Superior temporal gyrus (tissue), 1 donor: Measurements from ENCODE around the gene PAX5.

Source experiments
- DNase-seq: peaks from one replicate; pipeline ENCODE4 v3.0.0-alpha.2; 2016; ENCODE audit errors: extremely low spot score

The PAX5 gene

DNA sequence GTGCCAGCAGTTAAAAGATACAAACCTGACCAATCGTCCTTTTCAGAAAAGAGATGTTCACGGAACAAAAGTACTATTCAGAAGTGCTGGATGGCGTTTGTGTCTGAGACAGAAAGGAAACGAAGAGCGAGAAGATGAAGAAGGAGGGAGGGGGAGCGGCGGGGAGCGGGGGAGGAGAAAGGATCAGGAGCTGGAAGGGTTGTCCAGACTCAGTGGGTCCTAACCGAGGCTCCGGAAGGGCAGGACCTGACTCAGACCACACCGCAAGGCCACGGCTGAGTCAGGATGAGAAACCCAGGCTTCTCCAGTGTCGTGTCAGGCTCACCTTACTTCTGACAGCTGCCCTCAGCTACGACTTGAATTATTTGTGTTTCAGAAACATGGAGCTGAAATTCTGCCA, 46.2 kb downstream of the PAX5 start:
- no peak for DNase-seq

DNA sequence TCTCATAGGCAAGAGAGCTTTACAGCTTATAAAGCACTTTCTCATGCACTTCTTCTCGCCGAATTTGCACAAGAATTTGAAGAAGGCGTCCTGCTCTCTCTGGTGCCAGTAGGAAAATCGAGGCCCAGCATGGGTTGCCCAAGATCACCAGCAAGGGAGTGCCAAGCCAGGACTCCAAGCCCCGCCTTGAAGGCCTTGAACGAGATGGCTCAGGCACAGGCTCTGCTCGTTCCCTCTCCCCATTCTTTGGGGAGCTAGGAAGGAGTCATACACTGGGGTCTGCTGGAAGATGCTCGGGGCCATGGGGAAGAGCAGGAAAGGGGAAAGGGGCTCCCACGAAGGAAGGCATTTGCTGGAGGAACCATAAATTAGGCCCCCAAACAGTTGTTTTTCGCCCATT, 46.7 kb downstream of the PAX5 start:
- no peak for DNase-seq

DNA sequence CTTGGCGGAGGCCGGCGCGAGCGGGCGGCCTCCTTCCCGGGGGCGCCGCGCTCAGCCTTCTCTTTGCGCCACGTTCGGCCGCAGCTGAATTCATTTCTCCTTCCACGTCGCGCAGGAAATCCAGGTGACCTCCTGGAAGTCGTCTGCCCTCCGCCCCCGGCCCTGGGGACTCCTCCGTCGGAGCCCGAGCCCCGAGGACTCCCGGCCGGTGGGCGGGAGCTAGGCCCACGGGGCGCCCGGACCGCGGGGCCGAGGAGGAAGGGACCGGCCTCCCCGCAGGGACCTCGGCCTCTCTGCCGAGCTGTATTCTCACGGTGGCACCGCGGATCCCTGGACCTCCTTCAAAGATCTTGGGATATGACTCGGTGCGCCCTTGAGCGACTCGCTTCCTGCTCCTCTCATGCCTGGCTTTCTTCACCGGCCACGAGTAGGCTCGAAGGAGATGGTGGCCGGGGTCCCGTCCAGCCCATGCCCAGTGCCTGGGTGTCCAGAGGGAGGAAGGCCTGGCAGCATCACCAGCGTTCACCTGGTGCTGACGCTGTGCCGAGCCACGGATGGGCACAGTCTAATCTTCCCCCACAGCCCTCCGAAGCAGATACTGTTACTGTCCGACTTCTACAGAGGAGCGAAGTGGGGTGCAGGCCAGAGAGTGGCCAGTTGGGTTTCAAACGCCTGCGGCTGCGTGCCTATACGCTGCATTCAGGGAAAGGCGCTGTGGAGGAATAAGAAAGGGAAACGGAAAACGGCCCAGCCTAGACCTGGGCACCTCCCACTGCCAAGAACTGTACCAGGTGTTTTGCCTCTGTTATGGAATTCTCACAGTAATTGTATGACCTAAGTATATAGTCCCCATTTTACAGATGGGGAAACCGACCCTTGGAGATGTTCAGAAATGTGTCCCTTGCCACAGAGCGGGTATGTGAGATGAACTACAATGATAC, 47.3 kb downstream of the PAX5 start:
- DNase-seq = no peak

DNA sequence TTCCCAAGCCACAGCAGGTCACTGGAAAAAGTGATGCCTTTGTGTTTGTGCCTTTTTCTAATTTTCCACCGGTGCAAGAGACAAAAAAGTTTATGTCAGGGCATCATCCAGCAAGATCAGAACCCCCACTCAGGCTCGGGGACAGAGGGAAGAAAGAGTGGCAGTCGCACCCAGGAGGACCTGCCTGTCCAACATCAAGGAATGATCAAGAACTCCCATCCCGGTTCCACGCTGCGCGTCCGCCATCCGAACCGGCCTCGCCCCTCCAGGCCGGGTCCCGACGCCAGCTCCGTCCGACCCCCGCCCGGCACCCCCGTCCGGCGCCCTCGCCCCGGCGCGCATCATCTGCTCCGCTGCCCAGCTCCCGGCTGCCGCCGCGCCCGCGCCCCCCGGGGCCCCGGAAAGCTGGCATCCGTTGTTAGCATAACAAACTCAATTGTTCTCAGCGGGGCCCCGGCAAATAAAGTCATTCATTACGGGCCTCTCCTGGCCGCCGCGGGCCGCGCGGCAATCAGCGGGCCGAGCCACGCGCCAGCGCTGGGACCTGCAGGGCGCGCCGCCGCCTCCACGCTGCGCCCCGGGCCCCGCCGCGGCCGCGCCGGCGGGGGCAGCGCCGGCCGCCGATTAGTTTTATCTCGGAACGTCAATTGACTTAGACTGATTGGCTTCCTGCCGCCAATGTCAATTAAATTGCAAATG, 48.1 kb downstream of the PAX5 start:
- DNase-seq = no peak

DNA sequence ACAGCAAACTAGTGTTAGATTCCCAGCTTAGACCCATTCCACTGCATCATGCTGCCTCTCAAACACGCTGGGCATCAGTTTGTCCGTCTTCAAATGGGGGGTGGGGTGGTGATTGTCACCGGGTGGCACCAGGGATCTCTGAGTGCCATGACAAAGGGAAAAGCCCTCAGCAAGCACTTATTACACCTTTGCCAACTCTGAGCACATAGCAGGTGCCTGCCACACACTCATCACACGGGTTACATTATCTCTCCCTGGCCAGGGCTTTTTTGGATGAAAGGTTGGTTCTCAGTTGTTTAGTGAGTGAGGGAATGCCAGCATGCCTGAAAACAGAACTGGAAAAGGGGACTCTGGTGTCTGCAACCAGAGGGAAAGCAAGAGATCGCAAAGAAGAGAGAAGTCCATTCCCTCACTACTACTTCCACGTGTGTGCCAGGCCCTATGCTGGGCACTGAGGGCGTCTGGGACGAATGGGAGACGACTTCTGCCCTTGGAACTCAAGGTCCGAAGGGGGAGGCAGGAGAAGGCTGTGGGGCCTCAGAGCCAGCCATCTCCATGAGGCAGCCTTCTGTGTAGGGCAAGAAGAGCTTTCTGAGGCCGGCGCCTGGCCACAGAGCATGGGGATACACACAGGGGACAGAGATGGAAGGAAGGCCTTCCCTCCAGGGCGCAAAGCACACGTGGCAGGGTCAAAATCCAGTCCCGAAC, 48.9 kb downstream of the PAX5 start:
- no peak for DNase-seq

DNA sequence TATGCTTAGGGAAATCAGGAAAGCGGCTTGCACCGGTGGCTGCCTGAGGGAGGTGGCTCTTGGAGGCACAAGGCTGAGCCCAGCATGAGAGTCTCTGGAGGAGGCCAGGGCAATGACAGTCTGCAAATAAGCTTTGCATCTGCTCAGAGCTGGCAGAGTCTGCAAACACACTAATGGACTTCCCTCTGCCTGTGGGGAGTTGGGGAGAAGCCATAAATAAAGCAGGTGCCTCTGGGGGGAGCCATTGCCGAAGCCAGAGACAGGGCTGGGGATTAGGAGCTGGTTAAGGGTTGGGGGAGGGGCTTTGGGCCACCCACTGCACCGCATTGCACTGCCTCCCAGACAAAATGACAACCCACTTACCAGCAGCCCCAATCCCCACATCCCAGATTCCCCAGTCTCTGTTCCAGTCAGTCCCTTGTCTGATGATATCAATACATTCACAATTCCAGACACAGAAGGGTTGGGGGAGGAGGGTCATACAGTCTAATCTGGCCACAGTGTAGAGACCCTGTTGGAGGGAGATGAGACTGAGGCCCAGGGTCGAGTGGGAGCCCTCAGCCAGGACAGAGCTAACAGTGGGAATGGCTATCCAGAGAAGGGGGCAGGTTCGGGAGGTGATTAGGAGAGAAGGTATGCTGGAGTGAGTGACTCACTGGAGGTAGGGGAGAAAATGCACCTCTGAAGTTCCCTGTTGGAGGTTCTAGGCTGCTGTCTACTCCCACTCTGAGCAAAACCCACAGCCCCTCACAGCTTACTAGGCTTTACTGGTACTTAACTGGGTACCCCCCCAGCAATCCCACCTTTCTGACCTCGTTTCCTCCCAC, 53.7 kb downstream of the PAX5 start:
- no peak for DNase-seq

DNA sequence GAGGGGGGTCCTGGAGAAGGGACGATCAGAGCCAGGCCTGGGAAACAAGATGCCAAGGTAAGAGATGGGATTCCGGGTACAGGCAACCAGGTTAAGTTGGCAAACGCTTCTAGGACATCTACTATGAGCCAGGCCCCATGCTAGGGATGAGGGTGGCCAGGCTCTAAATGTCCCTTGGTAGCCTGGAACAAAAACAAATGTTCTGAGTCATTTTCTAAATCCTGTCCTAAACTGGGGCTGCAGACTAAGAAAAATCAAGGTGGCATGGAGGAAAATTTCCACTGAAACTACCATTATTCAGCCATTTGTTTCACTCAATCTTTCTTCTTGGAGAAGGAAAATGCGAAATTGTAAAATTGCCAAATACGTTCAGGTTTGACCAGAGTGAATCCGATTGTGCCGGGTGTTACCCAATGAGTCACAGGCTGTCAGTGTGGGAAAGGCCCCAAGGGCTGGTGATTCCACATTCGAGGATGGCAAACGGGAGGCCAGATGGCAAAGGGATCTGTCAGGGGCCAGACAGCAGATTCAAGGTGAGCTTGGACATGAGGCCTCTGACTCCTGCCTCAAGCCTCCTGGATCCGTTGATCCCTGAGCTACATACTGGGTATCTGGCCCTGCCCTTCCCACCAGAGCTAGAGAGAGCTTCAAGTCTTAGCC, 57.6 kb downstream of the PAX5 start:
- DNase-seq = no peak

DNA sequence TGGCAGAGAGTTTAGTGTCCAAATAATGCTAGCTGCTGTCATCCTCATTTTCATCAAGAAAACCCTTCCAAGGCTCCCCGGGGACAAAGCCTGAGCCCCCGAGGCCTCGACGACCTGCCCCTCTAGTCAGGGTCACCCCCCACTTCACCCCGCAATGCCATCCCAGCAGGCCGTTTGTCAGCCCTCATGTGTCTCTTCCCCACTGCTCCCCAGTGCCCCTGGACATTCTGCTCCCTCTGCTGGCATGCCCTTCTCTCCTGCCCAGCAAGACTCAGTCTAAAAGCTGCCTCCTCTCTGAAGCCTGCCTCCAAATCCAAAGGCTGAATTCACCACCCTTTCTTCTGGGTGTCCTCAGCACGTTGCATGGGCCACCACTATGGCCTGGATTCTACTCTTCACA, 59.3 kb downstream of the PAX5 start:
- no peak for DNase-seq

DNA sequence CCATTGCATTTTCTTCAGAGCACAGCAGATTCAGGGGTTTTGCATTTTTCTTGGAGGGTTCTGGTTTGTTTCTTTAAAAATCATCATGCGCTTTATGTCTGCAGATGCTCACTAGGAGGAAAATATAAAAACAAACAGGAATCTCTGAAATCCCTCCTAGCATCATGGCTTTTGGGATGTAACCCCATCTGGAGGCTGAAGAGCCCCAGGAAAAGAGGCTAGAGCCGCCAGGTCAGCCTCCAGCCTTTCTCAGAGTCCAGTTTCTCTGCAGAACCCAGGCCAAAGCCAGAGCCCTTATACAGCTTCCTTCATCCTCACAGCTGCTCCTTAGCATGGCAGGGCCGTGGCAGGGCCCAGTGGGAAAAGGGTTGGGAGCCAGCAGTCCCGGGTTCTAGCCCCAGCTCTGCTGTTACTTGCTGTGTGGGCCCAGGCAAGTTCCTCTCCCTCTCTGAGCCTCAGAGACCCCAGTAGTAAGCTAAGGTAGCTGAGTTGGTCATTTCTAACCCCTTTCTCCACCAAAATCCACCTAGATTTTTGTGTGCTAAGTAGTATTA, 62.1 kb downstream of the PAX5 start:
- DNase-seq = no peak

DNA sequence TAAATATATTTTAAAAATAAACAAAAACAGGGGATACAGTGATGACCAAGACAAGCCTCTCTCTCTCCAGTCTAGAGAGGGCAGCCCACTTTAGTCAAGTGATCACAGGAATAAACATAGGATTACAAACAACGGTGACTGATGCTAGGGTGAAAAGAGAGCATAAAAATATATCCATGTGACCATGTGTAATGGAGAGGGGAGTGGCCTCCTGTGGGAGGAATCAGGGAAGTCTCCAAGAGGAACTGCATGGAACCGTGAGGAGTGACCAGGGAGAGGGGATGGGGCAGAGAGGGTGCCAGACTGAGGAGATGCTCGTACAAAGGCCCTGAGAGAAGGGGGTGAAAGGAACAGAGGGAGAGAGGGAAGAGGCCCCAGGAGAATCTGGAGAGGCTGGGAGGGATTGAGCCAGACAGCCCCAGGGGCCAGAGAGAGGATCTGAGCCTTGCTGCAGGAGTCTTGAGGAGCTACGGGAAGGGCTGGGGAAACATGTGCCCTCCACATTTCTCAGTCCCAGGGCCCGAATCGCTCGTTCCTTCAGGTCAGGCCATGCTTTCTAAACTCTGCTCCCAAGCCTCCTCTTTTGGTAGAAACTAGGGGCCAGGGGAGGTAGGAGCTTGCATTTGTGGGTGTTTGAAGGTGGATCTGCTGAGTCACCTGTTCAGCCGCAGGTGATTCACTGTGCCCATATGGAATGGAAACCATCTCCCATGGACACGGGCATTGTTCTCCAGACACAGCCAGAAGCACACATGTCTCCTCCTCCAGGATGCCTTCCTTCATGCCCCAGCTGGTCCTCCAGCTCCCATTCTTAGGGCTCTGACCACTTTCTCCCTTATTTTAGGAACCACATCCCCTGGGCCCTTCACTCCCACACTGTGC, 63.8 kb downstream of the PAX5 start:
- DNase-seq = no peak

DNA sequence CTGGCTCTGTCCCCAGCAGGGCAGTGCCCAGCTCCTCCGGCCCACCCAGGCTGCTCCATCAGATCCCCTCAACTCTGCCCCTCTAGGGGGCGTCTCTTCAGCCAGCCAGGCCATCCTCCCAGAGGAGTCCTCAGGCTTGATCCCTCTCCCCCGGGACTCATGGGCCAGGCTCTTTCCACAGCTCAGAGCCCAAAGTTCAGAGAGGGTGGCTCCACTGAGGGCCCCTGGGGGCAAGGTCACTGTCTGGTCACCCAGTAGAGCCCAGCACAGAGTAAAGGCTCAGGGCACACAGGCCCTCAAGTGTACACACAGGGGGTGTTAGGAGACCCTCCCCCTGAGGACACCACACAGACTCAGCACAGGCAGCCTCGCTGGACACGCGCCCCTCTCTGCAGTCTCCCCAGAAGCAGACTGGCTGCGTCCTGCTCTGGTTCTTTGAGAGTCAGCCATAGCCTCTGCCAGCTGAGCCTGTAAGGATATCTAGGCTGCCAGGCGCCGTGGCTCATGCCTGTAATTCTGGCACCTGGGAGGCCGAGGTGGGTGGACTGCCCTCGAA, 64.8 kb downstream of the PAX5 start:
- no peak for DNase-seq

DNA sequence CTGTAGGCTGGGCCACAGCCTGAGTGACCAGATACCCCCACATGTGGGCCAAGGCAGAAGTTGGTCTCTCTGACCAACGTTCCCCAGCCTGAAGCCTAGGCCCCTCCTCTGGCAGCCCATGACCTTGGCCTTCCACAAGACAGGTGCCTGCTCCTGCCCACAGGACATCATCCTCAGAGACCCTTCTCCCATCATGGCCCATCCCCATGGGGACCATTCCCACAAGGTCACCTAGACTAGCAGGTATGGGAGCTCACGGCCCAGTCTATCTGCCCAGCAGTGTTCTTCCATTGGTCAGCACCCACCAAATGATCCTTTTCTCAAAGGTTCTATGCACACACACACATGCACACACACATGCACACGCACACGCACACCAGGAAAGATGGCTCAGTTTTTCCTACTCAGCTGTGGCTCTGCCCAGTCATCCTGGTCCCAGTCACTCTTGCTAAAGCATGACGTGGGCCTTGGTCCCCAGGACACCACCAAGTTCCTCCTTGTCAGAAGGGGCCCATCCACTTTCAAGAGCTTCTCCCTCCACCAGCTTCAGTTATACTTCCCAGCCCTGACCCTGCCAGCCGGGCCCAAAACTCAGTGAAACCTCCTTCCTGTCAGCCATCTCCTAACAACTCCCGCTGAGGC, 65.4 kb downstream of the PAX5 start:
- no peak for DNase-seq

DNA sequence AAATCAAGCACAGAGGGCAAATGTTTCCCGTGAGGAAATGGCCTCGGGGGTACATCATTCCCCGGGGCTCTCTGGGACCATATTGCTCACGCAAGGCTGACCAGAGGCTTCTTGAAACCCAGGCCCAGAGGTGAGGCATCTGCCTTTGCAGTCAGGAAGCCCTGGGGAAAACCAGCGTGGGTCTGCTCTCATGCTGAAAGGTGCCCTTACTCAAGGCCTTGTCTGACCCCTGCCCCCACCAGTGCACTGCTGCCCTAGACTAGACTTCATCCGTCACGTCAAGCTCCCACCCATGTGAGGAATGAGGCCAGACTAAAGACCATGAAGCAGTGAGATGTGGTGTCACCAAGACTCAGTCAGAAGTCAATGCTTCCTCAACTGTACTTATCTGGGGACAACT, 66.1 kb downstream of the PAX5 start:
- no peak for DNase-seq

DNA sequence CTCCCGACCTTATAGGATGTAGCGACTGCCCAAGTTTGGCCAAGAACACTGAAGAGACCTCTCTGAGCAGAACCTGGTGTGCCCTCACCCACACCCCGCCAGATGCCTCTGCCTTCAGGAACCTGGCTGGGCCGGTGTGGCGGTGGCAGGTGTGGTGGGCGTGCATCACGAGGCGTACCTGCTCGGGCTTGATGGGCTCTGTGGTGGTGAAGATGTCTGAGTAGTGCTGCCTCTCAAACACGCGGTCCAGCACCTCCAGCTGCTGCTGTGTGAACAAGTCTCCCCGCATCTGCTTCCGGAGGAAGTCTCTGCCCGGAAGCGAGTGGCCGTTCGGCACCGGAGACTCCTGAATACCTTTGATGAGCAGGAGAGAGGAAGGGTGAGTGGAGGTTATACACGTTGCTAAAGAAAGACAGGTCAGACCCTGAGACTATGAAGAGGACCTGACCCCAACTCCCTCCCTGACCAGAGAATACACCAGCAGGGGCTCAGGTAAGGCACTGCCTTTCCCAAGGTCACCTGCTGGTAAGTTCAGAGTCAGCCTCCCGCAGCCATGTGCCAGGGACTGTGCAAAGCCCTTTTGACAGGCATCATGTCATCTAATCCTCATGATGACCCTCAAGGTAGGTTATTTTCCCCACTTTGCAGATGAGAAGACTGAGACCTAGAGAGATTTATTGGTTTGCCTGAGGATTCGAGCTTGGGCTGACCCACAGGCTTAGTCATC, 67.5 kb downstream of the PAX5 start:
- DNase-seq = no peak

DNA sequence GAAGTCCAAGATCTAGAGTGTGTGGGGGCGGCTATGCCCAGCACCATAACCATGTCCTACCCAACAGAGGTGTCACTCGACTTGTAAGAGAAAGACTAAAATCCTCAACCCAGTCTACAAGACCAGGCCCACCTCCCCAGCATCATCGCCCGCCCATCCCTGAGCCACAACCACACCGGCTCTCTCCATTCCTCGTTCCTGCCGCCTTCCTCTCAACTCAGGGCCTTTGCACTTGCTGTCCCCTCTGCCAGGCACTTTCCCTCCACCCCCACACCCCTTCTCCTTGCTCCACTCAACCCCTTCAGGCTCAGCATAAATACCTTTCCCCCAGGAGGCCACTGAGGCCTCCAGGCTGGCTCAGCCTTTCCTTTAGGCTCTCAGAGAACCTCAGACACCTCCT, 69.3 kb downstream of the PAX5 start:
- no peak for DNase-seq

DNA sequence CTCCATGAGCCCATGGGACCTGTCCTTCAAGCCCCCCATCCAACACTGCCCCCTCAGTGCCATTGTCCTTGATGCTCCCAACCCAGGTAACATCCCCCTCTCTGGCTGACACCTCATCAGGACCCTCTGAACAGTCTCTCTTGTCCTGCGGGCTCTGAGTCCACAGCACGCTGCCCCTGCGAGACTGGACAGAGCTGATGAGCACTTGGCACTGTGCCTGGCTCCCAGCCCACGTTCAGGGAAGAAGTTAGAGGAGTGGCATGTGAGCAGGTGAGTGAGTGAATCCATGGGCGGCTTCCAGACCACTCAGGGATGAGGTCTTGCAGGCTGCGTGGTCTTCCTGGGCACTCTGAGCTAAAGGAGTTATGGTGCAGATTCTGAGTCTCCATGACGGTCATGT, 70.7 kb downstream of the PAX5 start:
- DNase-seq = no peak

DNA sequence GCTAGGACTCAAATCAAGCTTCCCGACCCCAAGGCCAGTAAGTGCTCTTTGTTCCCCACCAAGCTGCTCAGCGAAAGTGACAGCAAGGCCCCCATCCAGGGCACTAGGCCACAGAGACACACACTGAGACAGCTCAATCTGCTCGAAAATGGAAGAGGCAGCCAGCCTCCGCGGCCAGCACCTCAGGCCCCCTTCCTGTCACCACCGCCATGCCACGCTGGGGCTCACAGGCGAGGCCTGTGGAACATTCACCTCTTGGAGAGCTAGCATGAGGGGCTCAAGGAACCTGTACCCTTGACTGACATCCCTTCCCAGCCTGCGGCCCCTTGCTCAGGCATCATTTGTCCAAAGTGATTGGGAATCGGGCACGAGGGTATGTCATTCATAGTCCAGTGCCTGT, 71.4 kb downstream of the PAX5 start:
- no peak for DNase-seq

DNA sequence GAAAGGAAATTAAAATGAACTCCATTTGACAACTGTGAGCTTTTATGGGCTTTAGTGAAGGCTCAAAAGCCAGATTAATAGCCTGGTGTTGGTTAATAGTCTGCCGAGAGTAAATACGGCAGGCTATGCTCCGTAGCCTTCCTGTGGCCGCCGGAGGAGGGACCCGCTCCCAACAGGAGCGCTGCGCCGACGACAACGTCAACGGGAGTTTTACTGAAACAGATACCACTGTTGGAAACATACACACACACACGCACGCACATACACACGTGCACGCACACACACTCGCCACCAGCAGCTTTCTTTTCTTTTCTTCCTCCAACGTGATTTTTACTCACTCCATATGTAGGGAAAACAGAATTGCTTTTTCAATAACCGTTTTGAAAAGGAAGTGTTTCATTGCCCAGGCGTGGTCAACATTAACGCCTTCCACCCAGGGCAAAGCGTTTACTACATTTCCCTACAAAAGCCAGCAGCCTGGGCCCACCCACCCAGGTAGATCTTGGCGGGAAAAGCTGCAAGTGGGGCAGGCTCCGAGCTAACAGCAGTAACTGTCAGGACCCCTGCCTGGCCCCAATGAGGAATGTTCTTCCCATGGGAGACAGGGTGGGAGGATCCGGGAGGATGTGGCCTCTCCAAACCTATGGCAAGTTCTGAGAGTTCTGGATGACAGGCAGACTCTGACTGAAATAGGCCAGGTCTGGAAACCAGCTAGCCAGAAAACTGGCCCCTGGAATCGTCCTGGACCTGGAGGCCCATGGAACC, 72.3 kb downstream of the PAX5 start:
- DNase-seq = no peak
